Naive B cell (primary cell): ENCODE measurements around the gene CLIC4. TPM values are rescaled to one million over a fixed set of nuclear protein-coding genes. Genes with fewer than 3 reads are reported as not detected.

ENCODE experiments used
- ATAC-seq, 2 donors: fragments of 150-1000 bp; cut with Tn5 transposase; 2 replicates each; pipeline ENCODE4 v1.10.0; 2021; ENCODE audit warnings: low read depth in 2 of 2, mild to moderate bottlenecking in 2 of 2, moderate library complexity in 2 of 2
- DNase-seq: peaks from one replicate; pipeline ENCODE4 v3.0.0; 2022
- H3K27ac Mint-ChIP-seq, 6 donors: one replicate each; pipeline ENCODE4 v1.8.0; 2020 to 2022; ENCODE audit warnings: mild to moderate bottlenecking in 6 of 6, mixed read lengths in 6 of 6, moderate library complexity in 5 of 6, inconsistent platforms in 2 of 6
- H3K27me3 Mint-ChIP-seq, 3 donors: one replicate each; pipeline ENCODE4 v1.8.0; 2021 to 2022; ENCODE audit warnings: mixed read lengths in 3 of 3, mild to moderate bottlenecking in 1 of 3
- H3K36me3 Mint-ChIP-seq, 2 donors: one replicate each; pipeline ENCODE4 v1.8.0; 2020 to 2022; ENCODE audit warnings: mixed read lengths in 2 of 2, inconsistent platforms in 1 of 2, mild to moderate bottlenecking in 1 of 2
- H3K4me1 Mint-ChIP-seq, 3 donors: one replicate each; pipeline ENCODE4 v1.8.0; 2020 to 2022; ENCODE audit warnings: mixed read lengths in 3 of 3, inconsistent platforms in 1 of 3, mild to moderate bottlenecking in 1 of 3, moderate library complexity in 1 of 3
- H3K4me3 Mint-ChIP-seq, 8 donors: one replicate each; pipeline ENCODE4 v1.8.0; 2020 to 2022; ENCODE audit warnings: mild to moderate bottlenecking in 8 of 8, mixed read lengths in 8 of 8, moderate library complexity in 8 of 8, inconsistent platforms in 2 of 8
- H3K9me3 Mint-ChIP-seq, 7 donors: one replicate each; pipeline ENCODE4 v1.8.0; 2020 to 2022; ENCODE audit warnings: mixed read lengths in 7 of 7, mild to moderate bottlenecking in 5 of 7, inconsistent platforms in 2 of 7, moderate library complexity in 1 of 7
- polyA plus RNA-seq, 6 donors: library from polyadenylated mRNA; unstranded; fragments of 300-500 nt; fragmentation: Illumina TruSeq; gene quantifications; one replicate each; pipeline ENCODE4 v1.2.3, GENCODE V29; 2021; ENCODE audit warnings: low read depth in 6 of 6

CLIC4 gene
- polyA plus RNA-seq, 6 donors from 2014 or later: 76.7 to 108 (median 92.1) TPM

- ATAC-seq (no peak), DNase-seq (no peak)
- peak overlapping the region in 4 of 6 donors; percentile 16 to 88 (median 46) for H3K27ac Mint-ChIP-seq
- peak overlapping the region in 4 of 8 donors; percentile 31 to 61 (median 50) for H3K4me3 Mint-ChIP-seq
- H3K27me3 Mint-ChIP-seq: no peaks in the 10 kb centered on the region
- no peaks in the 10 kb centered on the region for H3K9me3 Mint-ChIP-seq
- H3K36me3 Mint-ChIP-seq: peaks cover 0 to 5% of the 10 kb centered on the region in 2 donors
- peaks cover 43 to 75% (median 73%) of the 10 kb centered on the region in 3 donors for H3K4me1 Mint-ChIP-seq
Measured at GRCh38 chr1:24827379-24828135, 82.3 kb downstream of the CLIC4 start.

DNA sequence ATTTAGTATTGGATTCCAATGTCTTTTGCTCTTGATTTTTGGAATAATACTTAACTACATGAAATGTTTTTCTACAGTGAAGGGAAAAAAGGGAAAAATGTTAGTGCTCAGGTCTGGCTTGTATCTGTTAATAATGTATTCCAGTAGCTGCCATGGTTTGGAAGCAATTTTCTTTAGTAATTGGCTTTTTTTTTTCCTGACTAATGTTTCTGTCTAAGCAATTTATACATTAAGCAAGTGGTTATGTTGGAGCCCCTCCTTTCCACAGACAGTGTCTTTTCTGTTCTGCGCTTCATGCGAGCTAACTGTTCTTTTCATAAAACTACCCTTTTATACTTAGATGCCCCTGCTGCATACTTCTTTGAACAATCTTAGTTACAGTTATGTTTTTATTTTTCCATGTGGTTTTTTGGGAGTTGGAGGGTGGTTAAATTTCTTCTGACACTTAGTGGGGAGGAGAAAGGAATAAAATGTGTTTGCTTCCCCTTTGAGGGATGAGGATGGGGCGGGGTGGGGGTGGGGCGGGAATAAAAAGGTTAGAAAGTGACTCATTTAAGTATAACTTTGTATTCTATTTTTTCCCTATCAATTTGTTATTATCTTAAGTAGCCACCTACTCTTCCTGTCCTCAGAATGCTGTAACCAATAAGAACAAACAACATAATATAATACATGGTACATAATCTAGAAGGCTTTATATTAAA, 83.1 kb downstream of the CLIC4 start:
- Mint-ChIP-seq H3K9me3 (no peaks in the 10 kb centered on the region), H3K27ac (peak overlapping the region in 4 of 6 donors; percentile 55 to 80 (median 76)), H3K36me3 (no peaks in the 10 kb centered on the region), H3K4me3 (peak overlapping the region in 1 of 8 donors; percentile 59), H3K27me3 (no peaks in the 10 kb centered on the region), H3K4me1 (peaks cover 36 to 68% (median 66%) of the 10 kb centered on the region in 3 donors)
- ATAC-seq: no peak
- no peak for DNase-seq

DNA sequence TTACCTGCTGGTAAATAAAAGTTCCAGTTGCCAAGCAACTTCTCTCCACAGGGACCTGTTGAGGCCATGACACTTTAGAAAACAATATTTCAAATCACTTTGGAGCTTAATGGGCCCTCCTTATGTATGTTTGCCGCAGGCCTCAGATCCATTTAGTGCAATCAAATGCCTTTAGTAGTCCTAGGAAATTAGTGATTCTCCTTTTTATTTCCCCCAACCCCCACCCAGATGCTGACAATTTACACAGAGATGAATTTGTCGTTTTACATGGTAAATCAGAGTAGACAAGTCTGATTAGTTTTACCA, 83.6 kb downstream of the CLIC4 start:
- no peak overlapping the region for H3K4me3 Mint-ChIP-seq
- no peaks in the 10 kb centered on the region for H3K9me3 Mint-ChIP-seq
- DNase-seq: no peak
- H3K27me3 Mint-ChIP-seq: no peaks in the 10 kb centered on the region
- H3K36me3 Mint-ChIP-seq: no peaks in the 10 kb centered on the region
- H3K4me1 Mint-ChIP-seq: peaks cover 36 to 64% (median 64%) of the 10 kb centered on the region in 3 donors
- H3K27ac Mint-ChIP-seq: peak overlapping the region in 3 of 6 donors; percentile 28 to 77 (median 55)
- no peak for ATAC-seq

GRCh38 chr1:24830680-24831272, 85.5 kb downstream of the CLIC4 start:
- Mint-ChIP-seq H3K4me3 (no peak overlapping the region), H3K4me1 (peaks cover 31 to 57% (median 47%) of the 10 kb centered on the region in 3 donors), H3K27ac (peak overlapping the region in 1 of 6 donors; percentile 11), H3K9me3 (no peaks in the 10 kb centered on the region), H3K27me3 (no peaks in the 10 kb centered on the region), H3K36me3 (no peaks in the 10 kb centered on the region)
- peak; percentile 66 to 81 for ATAC-seq
- peak; percentile 49 for DNase-seq

GRCh38 chr1:24841593-24841992, 96.3 kb downstream of the CLIC4 start:
- peaks cover 0 to 9% (median 9%) of the 10 kb centered on the region in 3 donors for H3K4me1 Mint-ChIP-seq
- H3K9me3 Mint-ChIP-seq: no peaks in the 10 kb centered on the region
- no peak overlapping the region for H3K4me3 Mint-ChIP-seq
- no peaks in the 10 kb centered on the region for H3K27me3 Mint-ChIP-seq
- no peak for ATAC-seq
- no peak for DNase-seq
- peaks cover 0 to 10% of the 10 kb centered on the region in 2 donors for H3K36me3 Mint-ChIP-seq
- H3K27ac Mint-ChIP-seq: no peak overlapping the region

GRCh38 chr1:24846671-24847070, 101.4 kb downstream of the CLIC4 start:
- no peaks in the 10 kb centered on the region for H3K9me3 Mint-ChIP-seq
- H3K4me1 Mint-ChIP-seq: peaks cover 14 to 16% (median 16%) of the 10 kb centered on the region in 3 donors
- no peaks in the 10 kb centered on the region for H3K36me3 Mint-ChIP-seq
- peak overlapping the region in 2 of 8 donors; percentile 20 to 63 for H3K4me3 Mint-ChIP-seq
- H3K27me3 Mint-ChIP-seq: no peaks in the 10 kb centered on the region
- no peak for DNase-seq
- ATAC-seq: no peak
- H3K27ac Mint-ChIP-seq: peak overlapping the region in 1 of 6 donors; percentile 47

DNA sequence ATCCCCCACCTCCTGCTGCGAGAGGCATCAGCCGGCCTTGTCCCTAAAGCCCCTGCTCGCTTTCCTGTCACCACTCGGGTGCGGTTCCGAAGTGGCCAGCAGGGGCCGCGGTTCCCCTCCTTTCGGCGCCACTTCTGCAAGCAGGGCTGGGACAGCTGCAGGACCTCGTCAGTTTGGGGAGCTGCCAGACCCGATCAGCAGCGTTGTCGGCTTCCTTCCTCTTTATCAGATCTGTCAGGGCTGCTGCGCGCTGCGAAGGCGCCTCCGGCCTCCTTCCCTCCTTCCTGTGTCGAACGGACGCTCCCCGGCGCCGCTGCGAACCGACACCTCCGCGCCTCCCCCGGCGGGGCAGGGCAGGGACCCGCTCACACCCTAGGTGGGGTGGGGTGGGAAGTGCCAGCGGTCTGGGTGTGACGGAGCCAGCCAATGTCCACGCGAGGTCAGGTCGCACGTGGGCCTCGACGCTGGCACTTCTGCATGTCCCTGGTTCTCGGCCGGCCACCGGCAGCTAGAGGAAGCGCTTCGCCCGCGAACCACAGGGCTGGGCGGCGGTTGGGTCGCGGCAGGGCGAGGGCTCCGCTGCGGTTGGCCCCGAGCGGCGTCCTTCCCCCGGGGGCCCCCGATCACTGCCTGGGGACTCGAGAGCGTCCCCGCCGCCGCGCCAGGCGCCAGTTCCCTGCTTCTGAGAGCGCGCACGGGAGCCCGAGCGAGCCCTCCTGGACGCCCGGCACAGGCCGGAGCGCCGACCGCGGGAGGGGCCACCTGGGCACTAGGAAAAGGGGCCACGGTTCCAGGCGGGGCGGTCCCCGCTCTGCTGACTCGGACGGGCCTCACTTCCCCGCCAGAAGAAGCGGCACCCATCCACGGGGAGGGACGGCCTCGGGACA, 103.0 kb downstream of the CLIC4 start:
- H3K27ac Mint-ChIP-seq: peak overlapping the region; percentile 61 to 87 (median 77)
- H3K4me1 Mint-ChIP-seq: peaks cover 14 to 16% (median 16%) of the 10 kb centered on the region in 3 donors
- ATAC-seq (peak; percentile 97 to 98), DNase-seq (peak; percentile 92)
- H3K9me3 Mint-ChIP-seq: no peaks in the 10 kb centered on the region
- H3K4me3 Mint-ChIP-seq: peak overlapping the region; percentile 77 to 89 (median 82)
- no peaks in the 10 kb centered on the region for H3K27me3 Mint-ChIP-seq
- H3K36me3 Mint-ChIP-seq: no peaks in the 10 kb centered on the region

- peaks cover 14 to 16% (median 16%) of the 10 kb centered on the region in 3 donors for H3K4me1 Mint-ChIP-seq
- ATAC-seq: no peak
- peak overlapping the region in 7 of 8 donors; percentile 12 to 89 (median 70) for H3K4me3 Mint-ChIP-seq
- H3K27me3 Mint-ChIP-seq: no peaks in the 10 kb centered on the region
- H3K9me3 Mint-ChIP-seq: no peaks in the 10 kb centered on the region
- no peaks in the 10 kb centered on the region for H3K36me3 Mint-ChIP-seq
- DNase-seq: no peak
- peak overlapping the region in 5 of 6 donors; percentile 11 to 88 (median 77) for H3K27ac Mint-ChIP-seq
Measured at GRCh38 chr1:24849672-24850295, 104.5 kb downstream of the CLIC4 start.

- H3K36me3 Mint-ChIP-seq: no peaks in the 10 kb centered on the region
- ATAC-seq: no peak
- no peaks in the 10 kb centered on the region for H3K9me3 Mint-ChIP-seq
- peaks cover 14 to 16% (median 16%) of the 10 kb centered on the region in 3 donors for H3K4me1 Mint-ChIP-seq
- peak overlapping the region in 1 of 6 donors; percentile 33 for H3K27ac Mint-ChIP-seq
- no peak for DNase-seq
- H3K27me3 Mint-ChIP-seq: no peaks in the 10 kb centered on the region
- H3K4me3 Mint-ChIP-seq: peak overlapping the region in 2 of 8 donors; percentile 31 to 36
Measured at GRCh38 chr1:24850328-24850920, 105.2 kb downstream of the CLIC4 start.

DNA sequence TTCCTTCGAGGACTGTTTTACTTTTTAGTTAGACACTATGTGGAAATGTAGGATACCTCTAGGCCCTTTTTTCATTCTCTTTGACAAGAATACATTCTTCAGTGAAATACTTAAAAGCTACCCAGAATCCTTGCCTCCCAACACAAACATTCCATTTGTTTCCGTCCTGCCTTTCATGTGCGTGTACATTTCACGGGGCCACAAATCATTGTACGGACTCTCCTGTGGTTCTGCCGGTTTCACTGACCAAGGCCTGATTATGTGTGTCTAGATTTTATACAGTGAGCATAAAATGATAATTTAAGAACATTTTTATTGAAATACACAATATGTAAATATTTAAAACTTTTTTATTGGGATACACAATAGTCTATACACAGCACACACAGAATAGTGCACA, 108.4 kb downstream of the CLIC4 start:
- Mint-ChIP-seq H3K4me1 (peaks cover 9 to 12% (median 11%) of the 10 kb centered on the region in 3 donors), H3K27ac (no peak overlapping the region), H3K27me3 (peaks cover 0 to 6% (median 0%) of the 10 kb centered on the region in 3 donors), H3K9me3 (no peaks in the 10 kb centered on the region), H3K4me3 (no peak overlapping the region), H3K36me3 (no peaks in the 10 kb centered on the region)
- DNase-seq (no peak), ATAC-seq (no peak)

GRCh38 chr1:24855474-24855873, 110.2 kb downstream of the CLIC4 start:
- Mint-ChIP-seq H3K27me3 (peaks cover 0 to 6% (median 0%) of the 10 kb centered on the region in 3 donors), H3K27ac (no peak overlapping the region), H3K4me1 (no peaks in the 10 kb centered on the region), H3K9me3 (no peaks in the 10 kb centered on the region), H3K36me3 (no peaks in the 10 kb centered on the region), H3K4me3 (no peak overlapping the region)
- no peak for ATAC-seq
- DNase-seq: no peak

- H3K4me3 Mint-ChIP-seq: peak overlapping the region in 1 of 8 donors; percentile 7
- H3K27ac Mint-ChIP-seq: no peak overlapping the region
- no peaks in the 10 kb centered on the region for H3K4me1 Mint-ChIP-seq
- ATAC-seq (no peak), DNase-seq (no peak)
- no peaks in the 10 kb centered on the region for H3K9me3 Mint-ChIP-seq
- H3K27me3 Mint-ChIP-seq: peaks cover 0 to 6% (median 0%) of the 10 kb centered on the region in 3 donors
- H3K36me3 Mint-ChIP-seq: no peaks in the 10 kb centered on the region
Measured at GRCh38 chr1:24856787-24857506, 111.7 kb downstream of the CLIC4 start.
